ENCODE results near the gene CHRNB4.
"Not testable (repeated sequence)": the region's sequence is repeated elsewhere in the genome, so short reads cannot be mapped to it uniquely, and the experiment has no call there.

Gene CHRNB4

GRCh38 chr15:78641102-78641748 is at the start of gene CHRNB4:
TSS of gene CHRNB4 (minus strand) at chr15:78641210. CDS start at chr15:78641133, 77 bp downstream.
- no peak for DNase-seq (ENCODE audit: low read depth in 4 of 4, low spot score in 1 of 4)

GRCh38 chr15:78689626-78690025 is 48.6 kb upstream of the CHRNB4 start:
- no peak for DNase-seq (ENCODE audit: low read depth in 4 of 4, low spot score in 1 of 4)

GRCh38 chr15:78685925-78686324 is 44.9 kb upstream of the CHRNB4 start:
- DNase-seq (ENCODE audit: low read depth in 4 of 4, low spot score in 1 of 4) = no peak

- no peak for DNase-seq (ENCODE audit: low read depth in 4 of 4, low spot score in 1 of 4)
Measured at GRCh38 chr15:78685159-78685921, 44.3 kb upstream of the CHRNB4 start.

- DNase-seq (ENCODE audit: low read depth in 4 of 4, low spot score in 1 of 4) = no peak
Measured at GRCh38 chr15:78684657-78685056, 43.6 kb upstream of the CHRNB4 start.

GRCh38 chr15:78683599-78683998 is 42.6 kb upstream of the CHRNB4 start:
- not testable (repeated sequence) for DNase-seq (ENCODE audit: low read depth in 4 of 4, low spot score in 1 of 4)

- DNase-seq (ENCODE audit: low read depth in 4 of 4, low spot score in 1 of 4) = no peak
Measured at GRCh38 chr15:78682693-78683410, 41.8 kb upstream of the CHRNB4 start.

- no peak for DNase-seq (ENCODE audit: low read depth in 4 of 4, low spot score in 1 of 4)
Measured at GRCh38 chr15:78682004-78682651, 41.1 kb upstream of the CHRNB4 start.

GRCh38 chr15:78681281-78682003 is 40.4 kb upstream of the CHRNB4 start:
- DNase-seq (ENCODE audit: low read depth in 4 of 4, low spot score in 1 of 4) = no peak

GRCh38 chr15:78680431-78681075 is 39.5 kb upstream of the CHRNB4 start:
- no peak for DNase-seq (ENCODE audit: low read depth in 4 of 4, low spot score in 1 of 4)

- no peak for DNase-seq (ENCODE audit: low read depth in 4 of 4, low spot score in 1 of 4)
Measured at GRCh38 chr15:78679089-78679511, 38.1 kb upstream of the CHRNB4 start.

- no peak for DNase-seq (ENCODE audit: low read depth in 4 of 4, low spot score in 1 of 4)
Measured at GRCh38 chr15:78676424-78677110, 35.6 kb upstream of the CHRNB4 start.

- no peak for DNase-seq (ENCODE audit: low read depth in 4 of 4, low spot score in 1 of 4)
Measured at GRCh38 chr15:78675617-78676360, 34.8 kb upstream of the CHRNB4 start.

- no peak for DNase-seq (ENCODE audit: low read depth in 4 of 4, low spot score in 1 of 4)
Measured at GRCh38 chr15:78675206-78675605, 34.2 kb upstream of the CHRNB4 start.

GRCh38 chr15:78673917-78674444 is 33.0 kb upstream of the CHRNB4 start:
- no peak for DNase-seq (ENCODE audit: low read depth in 4 of 4, low spot score in 1 of 4)

GRCh38 chr15:78673476-78673875 is 32.5 kb upstream of the CHRNB4 start:
- DNase-seq (ENCODE audit: low read depth in 4 of 4, low spot score in 1 of 4) = no peak

- no peak for DNase-seq (ENCODE audit: low read depth in 4 of 4, low spot score in 1 of 4)
Measured at GRCh38 chr15:78672285-78673014, 31.4 kb upstream of the CHRNB4 start.

- DNase-seq (ENCODE audit: low read depth in 4 of 4, low spot score in 1 of 4) = no peak
Measured at GRCh38 chr15:78671626-78672211, 30.7 kb upstream of the CHRNB4 start.

Measured in stimulated activated CD4-positive, alpha-beta T cell treated with anti-CD3 and anti-CD28 coated beads, Interleukin-1b, Interleukin-23, amount 100 ng/mL, for 24 hours (primary cell).